Measurements from ENCODE around the gene LMTK2.

LMTK2 gene

GRCh38 chr7:98189559-98189958 is 82.9 kb downstream of the LMTK2 start:
- no peaks in the 10 kb centered on the region for H3K4me1 Mint-ChIP-seq (ENCODE audit: low read depth)
- H3K27ac Mint-ChIP-seq = no peak overlapping the region
- no peaks in the 10 kb centered on the region for H3K27me3 Mint-ChIP-seq
- H3K36me3 Mint-ChIP-seq (ENCODE audit: low read depth) = peaks cover 84% of the 10 kb centered on the region
- DNase-seq = no peak
- H3K9me3 Mint-ChIP-seq = no peaks in the 10 kb centered on the region
- no peak overlapping the region for H3K4me3 Mint-ChIP-seq

DNA sequence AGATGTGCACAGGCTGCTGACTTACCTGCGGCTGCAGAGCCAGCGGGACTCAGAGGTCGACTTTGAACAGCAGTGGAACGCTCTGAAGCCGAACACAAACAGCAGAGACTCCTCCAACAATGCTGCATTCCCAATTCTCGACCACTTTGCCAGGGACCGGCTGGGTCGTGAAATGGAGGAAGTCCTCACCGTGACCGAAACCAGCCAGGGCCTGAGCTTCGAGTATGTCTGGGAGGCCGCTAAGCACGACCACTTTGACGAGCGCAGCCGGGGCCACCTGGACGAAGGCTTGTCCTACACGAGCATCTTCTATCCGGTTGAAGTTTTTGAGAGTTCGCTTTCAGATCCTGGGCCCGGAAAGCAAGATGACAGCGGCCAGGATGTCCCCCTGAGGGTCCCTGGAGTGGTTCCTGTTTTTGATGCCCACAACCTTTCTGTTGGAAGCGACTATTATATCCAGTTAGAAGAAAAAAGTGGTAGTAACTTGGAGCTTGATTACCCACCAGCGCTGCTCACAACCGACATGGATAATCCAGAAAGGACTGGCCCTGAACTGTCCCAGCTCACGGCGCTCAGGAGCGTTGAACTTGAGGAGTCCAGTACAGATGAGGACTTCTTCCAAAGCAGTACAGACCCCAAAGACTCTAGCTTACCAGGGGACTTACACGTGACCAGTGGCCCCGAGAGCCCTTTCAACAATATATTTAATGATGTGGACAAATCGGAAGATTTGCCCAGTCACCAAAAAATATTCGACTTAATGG is 85.2 kb downstream of the LMTK2 start:
- no peak overlapping the region for H3K4me3 Mint-ChIP-seq
- peaks cover 87% of the 10 kb centered on the region for H3K36me3 Mint-ChIP-seq (ENCODE audit: low read depth)
- H3K27ac Mint-ChIP-seq = no peak overlapping the region
- no peaks in the 10 kb centered on the region for H3K27me3 Mint-ChIP-seq
- no peak for DNase-seq
- peaks cover 6% of the 10 kb centered on the region for H3K4me1 Mint-ChIP-seq (ENCODE audit: low read depth)
- H3K9me3 Mint-ChIP-seq = no peaks in the 10 kb centered on the region

DNA sequence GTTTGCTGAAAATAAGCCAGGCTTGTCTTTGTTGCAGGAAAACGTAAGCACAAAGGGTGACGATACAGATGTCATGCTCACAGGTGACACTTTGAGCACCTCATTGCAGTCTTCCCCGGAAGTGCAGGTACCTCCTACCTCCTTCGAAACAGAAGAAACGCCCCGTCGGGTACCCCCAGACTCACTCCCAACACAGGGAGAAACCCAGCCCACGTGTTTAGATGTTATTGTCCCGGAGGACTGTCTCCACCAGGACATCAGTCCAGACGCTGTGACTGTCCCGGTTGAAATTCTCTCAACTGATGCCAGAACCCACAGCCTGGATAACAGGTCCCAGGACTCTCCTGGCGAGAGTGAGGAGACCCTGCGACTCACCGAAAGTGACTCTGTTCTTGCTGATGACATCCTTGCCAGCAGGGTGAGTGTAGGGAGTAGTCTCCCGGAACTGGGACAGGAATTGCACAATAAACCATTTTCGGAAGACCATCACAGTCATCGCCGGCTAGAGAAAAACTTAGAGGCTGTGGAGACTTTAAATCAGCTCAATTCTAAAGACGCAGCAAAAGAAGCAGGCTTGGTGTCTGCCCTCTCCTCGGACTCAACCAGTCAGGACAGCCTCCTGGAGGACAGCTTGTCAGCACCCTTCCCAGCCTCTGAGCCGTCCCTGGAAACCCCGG is 86.3 kb downstream of the LMTK2 start:
- no peak overlapping the region for H3K4me3 Mint-ChIP-seq
- H3K9me3 Mint-ChIP-seq = no peaks in the 10 kb centered on the region
- no peaks in the 10 kb centered on the region for H3K27me3 Mint-ChIP-seq
- H3K4me1 Mint-ChIP-seq (ENCODE audit: low read depth) = peaks cover 10% of the 10 kb centered on the region
- H3K36me3 Mint-ChIP-seq (ENCODE audit: low read depth) = peaks cover 88% of the 10 kb centered on the region
- peak overlapping the region; percentile 15 for H3K27ac Mint-ChIP-seq
- DNase-seq = no peak

- H3K27ac Mint-ChIP-seq = no peak overlapping the region
- H3K36me3 Mint-ChIP-seq (ENCODE audit: low read depth) = peaks cover 89% of the 10 kb centered on the region
- H3K9me3 Mint-ChIP-seq = no peaks in the 10 kb centered on the region
- no peak for DNase-seq
- H3K4me1 Mint-ChIP-seq (ENCODE audit: low read depth) = peaks cover 10% of the 10 kb centered on the region
- no peak overlapping the region for H3K4me3 Mint-ChIP-seq
- no peaks in the 10 kb centered on the region for H3K27me3 Mint-ChIP-seq
Measured at GRCh38 chr7:98193474-98194180, 87.0 kb downstream of the LMTK2 start.

DNA sequence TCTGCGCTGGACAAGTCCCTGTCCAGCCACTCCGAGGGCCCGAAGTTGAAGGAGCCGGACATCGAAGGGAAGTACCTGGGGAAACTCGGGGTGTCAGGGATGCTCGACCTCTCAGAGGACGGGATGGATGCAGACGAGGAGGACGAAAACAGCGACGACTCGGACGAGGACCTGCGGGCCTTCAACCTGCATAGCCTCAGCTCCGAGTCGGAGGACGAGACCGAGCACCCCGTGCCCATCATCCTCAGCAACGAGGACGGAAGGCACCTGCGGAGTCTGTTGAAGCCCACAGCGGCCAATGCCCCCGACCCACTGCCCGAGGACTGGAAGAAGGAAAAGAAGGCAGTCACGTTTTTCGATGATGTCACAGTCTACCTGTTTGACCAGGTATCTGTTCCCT is 87.5 kb downstream of the LMTK2 start:
- no peak overlapping the region for H3K4me3 Mint-ChIP-seq
- no peak overlapping the region for H3K27ac Mint-ChIP-seq
- H3K9me3 Mint-ChIP-seq = peaks cover 3% of the 10 kb centered on the region
- peaks cover 13% of the 10 kb centered on the region for H3K4me1 Mint-ChIP-seq (ENCODE audit: low read depth)
- no peak for DNase-seq
- H3K27me3 Mint-ChIP-seq = no peaks in the 10 kb centered on the region
- H3K36me3 Mint-ChIP-seq (ENCODE audit: low read depth) = peaks cover 88% of the 10 kb centered on the region

DNA sequence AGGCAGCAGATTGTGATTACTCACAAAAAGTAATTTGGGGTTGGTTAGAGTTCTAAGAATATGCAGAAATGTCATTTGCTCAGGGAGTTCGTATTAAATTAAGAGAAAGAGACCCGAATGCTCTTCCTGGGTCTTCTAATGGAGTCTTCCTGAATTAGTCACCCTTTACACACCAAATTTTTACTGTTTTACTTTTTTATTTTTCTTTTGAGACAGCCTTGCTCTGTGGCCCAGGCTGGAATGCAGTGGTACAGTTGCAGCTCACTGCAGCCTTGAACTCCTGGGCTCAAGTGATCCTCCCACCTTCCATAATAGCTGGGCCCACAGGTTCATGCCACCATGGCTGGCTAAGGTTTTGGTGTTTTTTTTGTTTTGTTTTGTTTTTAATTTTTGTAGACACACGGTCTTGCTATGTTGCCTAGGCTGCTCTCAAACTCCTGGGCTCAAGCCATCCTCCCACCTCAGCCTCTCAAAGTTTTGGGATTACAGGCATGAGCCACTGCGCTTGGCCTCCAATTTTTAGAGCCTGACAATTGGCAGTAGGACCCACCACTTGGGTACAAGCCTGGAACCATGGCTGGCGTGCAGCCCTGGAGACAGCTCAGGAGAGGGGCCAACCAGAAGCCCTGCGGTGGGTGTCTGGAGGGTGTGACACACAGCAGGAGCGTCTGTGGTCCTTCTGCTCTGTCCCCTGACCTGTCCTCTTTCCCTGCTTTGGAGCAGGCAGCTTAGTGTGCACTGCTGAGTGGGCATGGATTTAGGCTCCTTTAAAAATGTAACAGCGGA is 88.2 kb downstream of the LMTK2 start:
- Mint-ChIP-seq H3K4me3 (no peak overlapping the region), H3K36me3 (ENCODE audit: low read depth) (peaks cover 83% of the 10 kb centered on the region), H3K27me3 (no peaks in the 10 kb centered on the region), H3K27ac (no peak overlapping the region), H3K9me3 (peaks cover 4% of the 10 kb centered on the region), H3K4me1 (ENCODE audit: low read depth) (peaks cover 16% of the 10 kb centered on the region)
- DNase-seq = no peak

- Mint-ChIP-seq H3K27me3 (no peaks in the 10 kb centered on the region), H3K4me3 (no peak overlapping the region), H3K27ac (no peak overlapping the region), H3K9me3 (peaks cover 4% of the 10 kb centered on the region), H3K4me1 (ENCODE audit: low read depth) (peaks cover 37% of the 10 kb centered on the region), H3K36me3 (ENCODE audit: low read depth) (peaks cover 72% of the 10 kb centered on the region)
- DNase-seq = no peak
Measured at GRCh38 chr7:98196706-98197605, 90.3 kb downstream of the LMTK2 start.

DNA sequence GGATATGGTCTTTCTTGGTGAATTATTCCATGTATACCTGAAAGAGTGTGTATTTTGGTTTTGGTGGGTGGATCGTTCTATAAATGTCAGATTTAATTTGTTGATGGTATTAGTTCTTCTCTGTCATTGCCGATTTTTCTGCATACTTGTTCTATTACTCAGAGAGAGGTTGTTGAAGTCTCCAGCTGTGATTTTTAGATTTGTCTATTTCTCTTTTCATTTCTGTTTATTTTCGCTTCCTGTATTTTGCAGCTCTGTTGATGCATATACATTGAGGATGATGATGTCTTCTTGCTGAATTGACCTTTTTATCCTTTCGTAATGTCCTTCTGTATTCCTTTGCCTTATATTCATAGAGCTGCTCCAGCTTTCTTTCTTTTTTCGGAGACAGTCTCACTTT is 92.5 kb downstream of the LMTK2 start:
- peaks cover 58% of the 10 kb centered on the region for H3K4me1 Mint-ChIP-seq (ENCODE audit: low read depth)
- no peak overlapping the region for H3K4me3 Mint-ChIP-seq
- DNase-seq = no peak
- peaks cover 4% of the 10 kb centered on the region for H3K9me3 Mint-ChIP-seq
- H3K36me3 Mint-ChIP-seq (ENCODE audit: low read depth) = peaks cover 62% of the 10 kb centered on the region
- H3K27me3 Mint-ChIP-seq = no peaks in the 10 kb centered on the region
- no peak overlapping the region for H3K27ac Mint-ChIP-seq

- DNase-seq = no peak
- H3K27ac Mint-ChIP-seq = peak overlapping the region; percentile 71
- no peaks in the 10 kb centered on the region for H3K27me3 Mint-ChIP-seq
- H3K4me3 Mint-ChIP-seq = peak overlapping the region; percentile 2
- H3K4me1 Mint-ChIP-seq (ENCODE audit: low read depth) = peaks cover 67% of the 10 kb centered on the region
- peaks cover 61% of the 10 kb centered on the region for H3K36me3 Mint-ChIP-seq (ENCODE audit: low read depth)
- peaks cover 4% of the 10 kb centered on the region for H3K9me3 Mint-ChIP-seq
Measured at GRCh38 chr7:98200364-98200763, 93.7 kb downstream of the LMTK2 start.

DNA sequence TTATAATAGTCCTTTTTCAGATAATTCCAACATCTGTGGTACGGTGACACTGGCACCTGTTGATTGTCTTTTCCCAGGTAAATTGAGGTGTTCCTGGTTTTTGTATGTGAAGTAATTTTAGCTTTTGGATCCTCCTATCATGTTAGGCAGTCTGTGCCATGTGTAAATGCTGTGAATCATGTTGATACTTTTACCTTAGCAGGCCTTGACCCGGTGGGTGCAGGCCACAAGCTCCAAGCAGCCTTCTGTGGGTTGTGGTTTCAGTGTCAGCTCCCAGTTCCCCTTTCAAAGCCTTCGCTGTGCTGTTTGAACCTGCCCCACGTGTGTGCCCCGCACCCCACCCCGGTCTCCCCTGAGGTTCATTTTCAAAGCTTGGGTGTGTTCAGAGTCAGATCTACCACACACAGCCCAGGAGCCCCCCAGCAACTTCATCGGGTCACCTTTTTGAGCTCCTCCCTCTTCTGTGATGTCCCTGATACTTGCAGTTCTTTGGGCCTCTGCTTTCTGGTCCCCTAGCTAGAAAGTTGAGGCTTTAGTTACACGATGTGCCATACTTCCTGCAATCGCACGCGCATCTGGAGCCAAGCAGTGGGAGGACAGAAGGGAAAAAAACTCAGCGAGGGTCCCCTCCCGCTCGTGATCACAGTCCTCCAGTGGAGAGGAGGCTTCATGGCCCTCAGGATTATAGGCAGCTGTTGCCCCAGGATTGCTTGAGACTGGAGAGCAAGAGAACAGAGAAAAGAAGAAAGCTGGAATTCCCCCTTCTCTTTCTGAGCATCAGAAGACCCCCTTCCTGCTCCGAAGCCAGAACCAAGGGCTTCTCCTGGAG is 95.9 kb downstream of the LMTK2 start:
- Mint-ChIP-seq H3K4me1 (ENCODE audit: low read depth) (peaks cover 60% of the 10 kb centered on the region), H3K27ac (peak overlapping the region; percentile 95), H3K36me3 (ENCODE audit: low read depth) (peaks cover 64% of the 10 kb centered on the region), H3K27me3 (no peaks in the 10 kb centered on the region), H3K9me3 (peaks cover 4% of the 10 kb centered on the region), H3K4me3 (peak overlapping the region; percentile 67)
- DNase-seq = peak; percentile 75

DNA sequence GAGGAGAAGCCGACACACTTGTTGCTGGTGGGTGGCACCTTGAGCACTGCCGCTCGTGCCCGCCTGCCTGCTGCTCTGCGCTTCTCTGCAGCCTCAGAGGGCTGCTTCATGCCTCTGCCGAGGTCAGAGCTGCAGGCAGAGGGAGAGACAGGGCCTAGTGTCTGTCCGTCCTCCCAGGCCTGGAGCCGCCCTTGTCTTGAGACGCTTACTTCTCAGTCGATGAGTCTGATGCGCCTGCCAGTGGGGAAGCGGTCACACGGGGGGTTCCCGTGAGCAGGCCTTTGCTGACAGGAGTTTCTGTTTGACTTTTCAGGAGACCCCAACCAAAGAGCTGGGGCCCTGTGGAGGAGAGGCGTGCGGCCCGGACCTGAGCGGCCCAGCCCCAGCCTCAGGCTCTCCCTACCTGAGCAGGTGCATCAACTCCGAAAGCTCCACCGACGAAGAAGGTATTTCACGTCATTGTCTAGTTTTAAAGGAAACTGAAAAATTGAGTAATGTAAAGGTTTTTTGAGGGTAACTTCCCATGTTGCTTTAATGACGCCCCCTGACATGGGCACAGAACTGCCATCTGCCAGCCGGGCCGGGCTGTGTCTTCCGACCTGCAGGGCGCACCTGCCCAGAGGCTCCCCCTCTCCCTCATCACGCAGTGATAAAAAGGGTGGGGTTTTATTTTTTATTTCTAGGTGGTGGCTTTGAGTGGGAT is 96.8 kb downstream of the LMTK2 start:
- H3K36me3 Mint-ChIP-seq (ENCODE audit: low read depth) = peaks cover 63% of the 10 kb centered on the region
- H3K4me1 Mint-ChIP-seq (ENCODE audit: low read depth) = peaks cover 60% of the 10 kb centered on the region

DNA sequence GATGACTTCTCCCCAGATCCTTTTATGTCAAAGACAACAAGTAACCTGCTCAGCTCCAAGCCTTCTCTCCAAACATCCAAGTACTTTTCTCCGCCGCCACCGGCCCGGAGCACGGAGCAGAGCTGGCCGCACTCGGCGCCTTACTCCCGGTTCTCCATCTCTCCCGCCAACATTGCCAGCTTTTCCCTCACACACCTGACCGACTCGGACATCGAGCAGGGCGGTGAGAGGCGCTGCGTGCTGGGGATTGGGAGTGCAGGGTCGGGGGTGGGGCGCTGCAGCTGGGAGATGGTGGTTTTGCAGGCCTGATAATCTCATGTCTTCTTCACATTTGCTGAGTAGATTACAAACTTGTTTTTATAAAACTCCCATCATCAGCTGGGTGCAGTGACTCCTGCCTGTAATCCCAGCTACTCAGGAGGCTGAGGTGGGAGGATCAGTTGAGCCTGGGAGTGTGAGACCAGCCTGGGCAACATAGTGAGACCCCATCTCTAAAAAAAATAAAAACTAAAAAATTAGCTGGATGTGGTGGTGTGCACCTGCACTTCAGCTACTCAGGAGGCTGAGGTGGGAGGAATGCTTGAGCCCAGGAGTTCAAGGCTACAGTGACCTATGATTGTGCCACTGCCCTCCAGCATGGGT is 97.4 kb downstream of the LMTK2 start:
- peak; percentile 21 for DNase-seq
- H3K27me3 Mint-ChIP-seq = no peaks in the 10 kb centered on the region
- H3K4me1 Mint-ChIP-seq (ENCODE audit: low read depth) = peaks cover 57% of the 10 kb centered on the region
- H3K4me3 Mint-ChIP-seq = peak overlapping the region; percentile 12
- H3K36me3 Mint-ChIP-seq (ENCODE audit: low read depth) = peaks cover 61% of the 10 kb centered on the region
- peaks cover 2% of the 10 kb centered on the region for H3K9me3 Mint-ChIP-seq
- peak overlapping the region; percentile 95 for H3K27ac Mint-ChIP-seq

More for the DNA sequence above, 96.8 kb downstream of the LMTK2 start:
- peak overlapping the region; percentile 67 for H3K4me3 Mint-ChIP-seq
- H3K9me3 Mint-ChIP-seq = peaks cover 4% of the 10 kb centered on the region
- H3K27ac Mint-ChIP-seq = peak overlapping the region; percentile 95
- H3K27me3 Mint-ChIP-seq = no peaks in the 10 kb centered on the region
- peak; percentile 48 for DNase-seq

Data from activated T-cell treated with anti-CD3 and anti-CD28 coated beads, Interleukin-2, amount 50 U/mL, for 24 hours (primary cell).